Measurements from ENCODE around the gene FAM228B.

Gene FAM228B

DNA sequence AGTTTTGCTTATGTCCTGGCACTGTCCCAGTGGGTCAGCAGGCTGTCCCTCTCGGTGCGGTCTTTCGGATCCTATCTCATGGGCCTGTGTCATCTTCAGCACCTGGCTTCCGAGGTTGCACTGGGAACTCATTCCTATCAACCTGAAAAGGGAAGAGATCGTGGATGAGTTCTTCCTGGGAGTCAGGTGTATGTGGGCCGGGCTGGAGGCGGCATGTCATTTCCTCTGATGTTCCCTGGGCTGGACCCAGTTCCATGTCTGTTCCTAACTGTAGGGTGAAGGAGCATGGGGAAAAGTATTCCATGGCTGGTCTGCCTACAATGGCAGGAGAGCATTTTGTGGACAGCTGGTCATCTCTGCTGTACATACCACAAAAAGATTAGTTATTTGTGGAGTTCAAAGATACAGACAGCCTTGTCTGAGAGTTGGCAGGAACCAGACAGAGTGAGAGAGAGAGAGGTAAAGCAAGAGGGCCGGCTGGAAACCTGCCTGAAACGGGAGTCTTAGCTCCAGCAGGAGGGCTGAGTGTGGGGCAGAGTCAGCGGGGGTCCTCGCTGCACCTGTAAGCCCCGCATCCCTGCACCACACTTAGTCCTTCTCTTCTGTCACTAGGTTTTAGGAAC, 76.8 kb downstream of the FAM228B start:
- Mint-ChIP-seq H3K27ac (no peak overlapping the region), H3K4me1 (peaks cover 6% of the 10 kb centered on the region), H3K36me3 (peaks cover 53% of the 10 kb centered on the region), H3K4me3 (no peak overlapping the region), H3K9me3 (peaks cover 10% of the 10 kb centered on the region), H3K27me3 (no peaks in the 10 kb centered on the region)
- ATAC-seq: no peak

DNA sequence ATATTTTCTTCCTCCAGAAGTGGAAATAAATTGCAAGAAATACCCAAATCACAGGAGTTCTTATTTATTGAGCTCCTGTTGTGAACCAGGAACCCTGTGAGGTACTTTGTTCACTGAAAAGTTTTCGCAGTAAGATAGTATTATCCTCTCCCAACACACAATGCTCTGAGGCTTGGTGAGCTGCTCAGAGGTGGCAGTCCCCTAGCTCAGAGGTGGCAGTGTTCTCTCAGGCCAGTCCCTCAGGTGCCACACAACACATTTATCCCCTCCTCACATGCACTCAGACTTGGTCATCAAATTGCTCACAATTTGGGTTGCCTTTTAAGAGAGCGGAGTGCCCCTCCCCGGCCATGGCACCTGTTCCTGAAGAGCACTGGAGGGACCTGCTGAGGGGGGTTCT, 77.5 kb downstream of the FAM228B start:
- Mint-ChIP-seq H3K27me3 (no peaks in the 10 kb centered on the region), H3K4me1 (peaks cover 6% of the 10 kb centered on the region), H3K27ac (no peak overlapping the region), H3K4me3 (no peak overlapping the region), H3K9me3 (peaks cover 10% of the 10 kb centered on the region), H3K36me3 (peaks cover 60% of the 10 kb centered on the region)
- no peak for ATAC-seq

DNA sequence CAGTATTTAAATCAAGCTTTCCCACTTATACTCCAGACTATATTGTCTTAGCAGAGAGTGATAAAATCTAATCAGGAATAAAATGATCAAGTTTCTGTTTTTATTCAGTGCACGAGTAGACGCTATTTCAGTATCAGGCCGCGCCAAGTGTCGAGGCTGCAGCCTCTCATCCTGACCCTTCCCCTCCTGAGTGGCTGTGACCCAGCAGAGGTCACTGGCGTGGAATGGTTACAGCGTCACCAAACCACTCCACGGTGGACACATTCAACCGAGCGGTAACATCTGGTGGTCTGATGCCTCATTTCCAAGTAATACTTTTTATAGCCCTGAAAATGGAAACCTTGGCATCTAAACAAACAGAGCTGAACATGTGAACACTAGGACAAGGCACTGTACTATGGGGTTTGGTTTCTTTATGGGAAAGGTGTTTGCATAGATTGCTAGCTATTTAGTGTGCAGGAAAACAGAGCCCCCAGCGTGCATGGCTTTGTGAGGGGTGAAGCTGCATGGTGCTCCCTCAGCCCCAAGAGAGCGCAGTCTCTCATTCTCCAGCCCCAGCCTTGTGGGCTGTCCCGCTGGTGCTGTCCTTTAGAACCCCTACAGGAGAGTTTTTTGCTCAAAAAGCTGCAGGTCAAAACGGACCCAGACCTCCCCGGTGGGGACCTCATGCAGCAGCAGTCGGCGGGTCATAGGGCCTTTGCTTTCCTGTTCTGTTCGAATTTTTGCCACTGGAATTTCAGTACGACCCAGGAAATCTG, 79.9 kb downstream of the FAM228B start:
- Mint-ChIP-seq H3K36me3 (peaks cover 84% of the 10 kb centered on the region), H3K4me3 (no peak overlapping the region), H3K27ac (no peak overlapping the region), H3K4me1 (peaks cover 6% of the 10 kb centered on the region), H3K27me3 (no peaks in the 10 kb centered on the region), H3K9me3 (no peaks in the 10 kb centered on the region)
- ATAC-seq: no peak

DNA sequence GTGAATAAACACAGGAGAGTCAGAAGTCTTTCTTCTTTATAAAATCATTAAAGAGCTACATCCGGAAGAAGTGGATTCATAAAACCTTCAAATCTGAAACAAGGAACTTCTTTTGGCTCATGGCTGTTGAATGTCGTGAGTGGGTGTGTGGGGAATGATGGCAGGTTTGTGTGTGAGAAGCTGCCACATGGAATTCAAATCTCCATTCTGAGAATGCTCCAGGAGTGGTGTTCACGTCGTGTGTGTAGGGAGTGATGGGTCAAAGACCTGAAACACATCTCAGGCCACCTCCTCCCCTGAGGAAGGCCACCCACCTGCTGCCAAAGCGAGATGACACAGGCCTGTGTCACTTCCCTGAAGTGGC, 80.5 kb downstream of the FAM228B start:
- no peaks in the 10 kb centered on the region for H3K9me3 Mint-ChIP-seq
- H3K27ac Mint-ChIP-seq: no peak overlapping the region
- H3K4me1 Mint-ChIP-seq: peaks cover 6% of the 10 kb centered on the region
- H3K4me3 Mint-ChIP-seq: no peak overlapping the region
- no peaks in the 10 kb centered on the region for H3K27me3 Mint-ChIP-seq
- peaks cover 90% of the 10 kb centered on the region for H3K36me3 Mint-ChIP-seq
- no peak for ATAC-seq

DNA sequence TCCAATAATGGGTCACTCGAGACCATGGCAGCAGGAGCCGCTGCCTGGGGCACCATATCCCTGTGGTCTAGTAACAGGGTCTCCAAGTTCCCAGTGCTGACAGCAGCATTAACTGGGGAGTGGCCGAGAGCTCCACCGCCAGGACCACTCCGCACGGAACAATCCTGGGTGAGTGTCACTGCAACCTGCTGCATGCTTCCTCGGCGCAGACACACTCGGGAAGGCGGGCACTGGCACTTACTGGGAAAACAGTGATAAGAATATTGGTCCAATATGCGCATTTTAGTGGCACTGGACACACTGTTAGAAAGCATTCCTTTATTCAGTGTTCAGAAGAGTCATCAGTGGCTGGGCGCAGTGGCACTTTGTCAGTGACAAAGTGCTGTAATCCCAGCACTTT, 81.2 kb downstream of the FAM228B start:
- Mint-ChIP-seq H3K36me3 (peaks cover 97% of the 10 kb centered on the region), H3K4me3 (no peak overlapping the region), H3K27ac (no peak overlapping the region), H3K27me3 (no peaks in the 10 kb centered on the region), H3K4me1 (peaks cover 6% of the 10 kb centered on the region), H3K9me3 (no peaks in the 10 kb centered on the region)
- no peak for ATAC-seq

DNA sequence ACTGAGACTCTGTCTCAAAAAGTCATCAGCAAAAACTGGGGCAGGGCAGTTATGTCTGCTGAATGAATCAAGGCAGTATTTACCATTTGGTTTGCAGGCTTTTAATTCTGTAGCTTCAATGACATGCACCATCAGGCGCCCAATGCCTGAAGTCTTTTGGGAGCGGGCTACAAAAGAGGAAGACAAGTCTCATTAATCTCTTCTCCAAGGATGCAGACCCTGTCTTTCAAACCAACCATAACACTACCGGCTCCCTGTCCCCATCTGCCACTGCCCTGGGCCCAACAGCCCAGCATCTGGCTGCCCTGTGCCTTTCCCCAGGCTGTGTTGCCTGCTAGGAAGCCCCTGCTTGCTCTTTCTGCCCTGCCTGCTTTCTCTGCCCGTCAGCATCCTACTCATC, 81.9 kb downstream of the FAM228B start:
- H3K9me3 Mint-ChIP-seq: no peaks in the 10 kb centered on the region
- H3K4me1 Mint-ChIP-seq: peaks cover 2% of the 10 kb centered on the region
- H3K27me3 Mint-ChIP-seq: no peaks in the 10 kb centered on the region
- H3K27ac Mint-ChIP-seq: no peak overlapping the region
- H3K36me3 Mint-ChIP-seq: peaks cover 98% of the 10 kb centered on the region
- ATAC-seq: no peak
- H3K4me3 Mint-ChIP-seq: no peak overlapping the region

DNA sequence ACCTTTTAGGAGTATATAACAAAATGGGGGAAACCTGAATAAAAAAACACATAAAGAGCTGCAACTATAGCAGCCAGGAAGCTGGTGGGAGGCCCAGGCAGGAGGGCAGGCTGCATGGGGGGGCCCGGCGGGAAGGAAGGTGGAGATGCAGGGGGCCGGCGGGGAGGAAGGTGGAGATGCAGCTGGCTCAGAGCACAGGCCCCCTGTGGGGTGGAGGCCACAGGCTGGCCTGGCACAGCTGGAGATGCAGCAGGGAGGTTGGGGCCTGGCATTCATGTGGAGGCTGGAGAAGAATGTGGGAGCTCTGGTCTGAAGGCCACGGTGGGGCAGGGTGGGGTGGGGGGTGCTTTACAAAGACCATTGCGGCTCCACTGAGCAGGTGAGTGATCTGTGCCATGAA, 83.0 kb downstream of the FAM228B start:
- no peaks in the 10 kb centered on the region for H3K4me1 Mint-ChIP-seq
- ATAC-seq: no peak
- H3K4me3 Mint-ChIP-seq: no peak overlapping the region
- H3K27me3 Mint-ChIP-seq: no peaks in the 10 kb centered on the region
- peaks cover 95% of the 10 kb centered on the region for H3K36me3 Mint-ChIP-seq
- no peak overlapping the region for H3K27ac Mint-ChIP-seq
- H3K9me3 Mint-ChIP-seq: no peaks in the 10 kb centered on the region

DNA sequence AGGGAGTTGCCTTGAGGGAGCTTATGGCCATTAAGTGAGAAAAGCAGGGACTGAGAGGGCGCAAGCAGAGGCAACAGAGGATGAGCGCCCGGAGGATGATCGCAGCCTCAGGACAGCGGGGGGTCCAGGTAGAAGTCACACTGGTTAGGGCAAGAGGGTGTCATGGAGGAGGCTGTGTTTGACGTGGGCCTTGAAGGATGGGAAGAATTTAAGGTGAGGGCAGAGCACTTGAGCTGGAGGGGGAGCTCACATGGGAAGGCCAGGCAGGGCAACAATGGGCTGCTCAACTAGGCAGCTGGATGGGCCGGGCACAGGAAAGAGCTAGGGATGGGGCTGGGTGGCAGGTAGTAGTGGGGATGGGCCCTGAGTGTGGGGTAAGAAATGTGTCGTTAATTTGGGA, 83.4 kb downstream of the FAM228B start:
- H3K36me3 Mint-ChIP-seq: peaks cover 95% of the 10 kb centered on the region
- H3K4me1 Mint-ChIP-seq: no peaks in the 10 kb centered on the region
- no peak overlapping the region for H3K4me3 Mint-ChIP-seq

DNA sequence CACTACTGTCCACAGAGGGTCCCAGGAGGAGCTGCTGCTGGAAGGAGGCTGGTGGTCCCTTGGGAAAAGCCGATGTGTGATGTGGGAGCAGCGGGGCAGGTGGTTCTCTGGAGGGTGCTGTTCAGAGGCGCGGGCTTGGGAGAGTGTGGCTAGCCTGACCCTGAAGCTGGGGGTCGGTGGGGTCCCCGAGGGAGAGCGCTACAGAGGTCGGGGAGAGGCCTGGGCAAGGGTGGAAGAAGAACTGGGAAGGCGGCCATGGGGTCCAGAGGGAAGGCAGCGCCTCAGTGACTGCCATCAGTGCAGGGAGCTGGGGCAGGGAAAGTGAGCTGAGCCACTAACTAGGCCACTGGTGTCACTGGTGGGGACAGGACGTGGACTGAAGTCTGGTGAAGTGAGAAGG, 84.1 kb downstream of the FAM228B start:
- no peak for ATAC-seq
- Mint-ChIP-seq H3K27me3 (no peaks in the 10 kb centered on the region), H3K36me3 (peaks cover 95% of the 10 kb centered on the region), H3K9me3 (no peaks in the 10 kb centered on the region), H3K27ac (no peak overlapping the region), H3K4me3 (no peak overlapping the region), H3K4me1 (no peaks in the 10 kb centered on the region)

More for the DNA sequence above, 83.4 kb downstream of the FAM228B start:
- no peaks in the 10 kb centered on the region for H3K9me3 Mint-ChIP-seq
- H3K27me3 Mint-ChIP-seq: no peaks in the 10 kb centered on the region
- ATAC-seq: no peak
- H3K27ac Mint-ChIP-seq: no peak overlapping the region

DNA sequence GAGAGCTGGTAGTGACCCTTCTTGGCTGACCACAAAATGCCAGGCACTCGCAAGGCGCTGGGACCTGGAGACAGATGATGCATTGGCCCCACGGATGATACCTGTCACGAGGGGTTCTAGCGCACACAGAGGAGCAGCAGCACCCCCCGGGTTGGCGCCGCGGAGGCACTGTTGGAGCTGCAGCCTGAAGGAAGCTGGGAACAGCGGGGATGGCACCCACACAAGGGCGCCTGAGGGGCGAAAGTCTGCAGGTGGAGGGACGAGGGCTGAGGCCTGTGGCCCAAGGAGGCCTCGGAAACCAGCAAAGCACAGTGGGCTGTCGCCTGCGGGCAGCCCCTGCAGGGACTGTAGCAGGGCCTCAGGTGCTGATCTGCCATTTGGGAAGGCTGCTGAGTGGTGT, 85.2 kb downstream of the FAM228B start:
- ATAC-seq: no peak
- Mint-ChIP-seq H3K4me3 (no peak overlapping the region), H3K9me3 (no peaks in the 10 kb centered on the region), H3K27me3 (no peaks in the 10 kb centered on the region), H3K4me1 (no peaks in the 10 kb centered on the region), H3K27ac (no peak overlapping the region), H3K36me3 (peaks cover 97% of the 10 kb centered on the region)

DNA sequence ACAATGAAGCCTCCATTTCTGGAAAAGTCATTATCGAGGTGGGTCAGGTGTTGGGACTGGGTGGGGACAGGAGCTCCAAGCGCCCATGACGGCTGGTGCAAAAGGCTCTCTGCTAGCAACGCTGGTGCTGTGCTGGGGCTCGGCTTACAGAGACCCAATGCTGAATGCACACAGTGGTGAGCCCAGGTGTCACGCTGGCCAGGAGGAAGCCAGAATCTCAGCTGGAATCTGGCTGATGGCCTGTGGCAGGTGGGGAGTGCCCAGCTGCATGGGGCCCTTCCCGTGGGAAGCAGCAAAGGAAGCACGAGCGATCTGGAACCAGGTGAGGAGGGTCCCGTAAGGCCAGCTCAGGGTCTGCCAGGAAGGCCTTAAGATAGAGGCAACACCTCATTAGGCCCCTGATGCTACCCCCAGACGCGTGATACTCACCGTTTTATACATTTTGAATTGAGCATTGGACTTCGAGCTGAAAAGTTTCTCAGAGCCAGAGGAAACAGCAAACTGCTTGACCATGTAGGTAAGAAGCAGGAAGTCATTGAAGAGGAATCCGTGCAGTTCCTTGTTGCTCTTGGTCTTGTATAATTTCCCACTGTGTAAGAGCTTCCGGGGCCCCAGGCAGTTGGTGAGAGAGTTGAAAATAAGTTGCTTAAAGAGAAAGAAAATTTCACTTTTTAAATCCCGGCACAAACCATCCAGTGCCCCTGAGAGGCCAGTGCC, 86.3 kb downstream of the FAM228B start:
- Mint-ChIP-seq H3K27me3 (no peaks in the 10 kb centered on the region), H3K27ac (no peak overlapping the region), H3K4me1 (no peaks in the 10 kb centered on the region), H3K9me3 (no peaks in the 10 kb centered on the region), H3K36me3 (peaks cover 90% of the 10 kb centered on the region), H3K4me3 (no peak overlapping the region)
- ATAC-seq: no peak

DNA sequence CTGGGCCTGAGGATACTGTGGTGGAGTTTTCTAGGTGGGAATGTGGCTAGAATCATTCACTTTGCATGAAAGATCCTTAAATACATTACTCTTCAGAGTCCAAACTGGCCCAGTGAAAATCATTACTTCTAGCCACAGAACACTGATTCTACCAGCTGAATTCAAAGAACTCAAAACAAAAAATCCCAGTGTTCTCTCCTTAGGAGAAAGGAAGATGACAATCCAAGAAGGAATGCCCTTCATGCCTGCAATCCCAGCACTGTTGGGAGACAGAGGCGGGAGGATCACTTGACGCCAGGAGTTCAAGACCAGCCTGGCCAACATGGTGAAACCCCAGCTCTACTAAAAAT, 86.8 kb downstream of the FAM228B start:
- no peak overlapping the region for H3K4me3 Mint-ChIP-seq
- H3K27me3 Mint-ChIP-seq: no peaks in the 10 kb centered on the region
- H3K4me1 Mint-ChIP-seq: peaks cover 4% of the 10 kb centered on the region
- no peak overlapping the region for H3K27ac Mint-ChIP-seq
- no peaks in the 10 kb centered on the region for H3K9me3 Mint-ChIP-seq
- peaks cover 85% of the 10 kb centered on the region for H3K36me3 Mint-ChIP-seq
- no peak for ATAC-seq

DNA sequence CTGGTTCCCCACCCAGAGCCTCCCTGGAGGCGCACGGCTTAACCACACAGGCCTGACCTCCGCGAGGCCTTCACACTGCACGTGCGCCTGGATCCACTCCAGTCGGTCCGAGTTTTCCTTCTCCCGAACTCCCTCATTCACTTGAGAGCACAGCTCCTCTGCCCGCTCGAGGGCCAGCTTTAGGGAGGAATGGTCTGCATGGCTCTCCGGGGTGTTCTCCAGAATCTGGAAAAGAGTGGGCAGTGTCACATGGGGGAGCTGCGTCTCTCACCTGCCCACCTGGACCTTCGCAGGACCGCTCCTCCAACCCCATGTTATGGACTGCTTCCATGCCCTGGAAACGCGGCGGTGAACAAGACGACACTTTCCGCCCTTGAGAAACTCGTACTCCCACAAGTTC, 87.5 kb downstream of the FAM228B start:
- H3K27ac Mint-ChIP-seq: no peak overlapping the region
- H3K9me3 Mint-ChIP-seq: no peaks in the 10 kb centered on the region
- ATAC-seq: no peak
- H3K4me1 Mint-ChIP-seq: peaks cover 6% of the 10 kb centered on the region
- H3K4me3 Mint-ChIP-seq: no peak overlapping the region
- H3K36me3 Mint-ChIP-seq: peaks cover 80% of the 10 kb centered on the region
- no peaks in the 10 kb centered on the region for H3K27me3 Mint-ChIP-seq

DNA sequence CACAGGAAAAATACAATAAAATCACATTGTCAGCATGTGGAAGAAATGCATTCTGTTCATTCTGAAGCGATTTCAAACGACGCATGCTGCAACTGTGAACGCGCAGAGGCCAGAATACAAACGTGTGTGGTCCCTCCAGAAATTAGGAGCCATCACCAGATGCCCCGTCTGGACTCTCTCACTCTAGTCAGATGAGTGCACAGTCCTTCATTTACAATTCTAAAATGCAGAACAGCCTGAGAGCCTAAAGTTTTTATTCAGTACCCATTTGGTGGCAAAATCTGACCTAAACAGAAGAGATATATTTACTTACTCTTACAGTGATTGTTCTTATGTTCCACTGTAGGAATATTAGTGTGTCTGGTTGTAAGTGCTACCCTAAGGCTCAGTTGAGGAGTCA, 88.1 kb downstream of the FAM228B start:
- no peak overlapping the region for H3K4me3 Mint-ChIP-seq
- peaks cover 80% of the 10 kb centered on the region for H3K36me3 Mint-ChIP-seq
- no peak overlapping the region for H3K27ac Mint-ChIP-seq
- H3K27me3 Mint-ChIP-seq: no peaks in the 10 kb centered on the region
- H3K4me1 Mint-ChIP-seq: peaks cover 6% of the 10 kb centered on the region
- H3K9me3 Mint-ChIP-seq: no peaks in the 10 kb centered on the region
- no peak for ATAC-seq

DNA sequence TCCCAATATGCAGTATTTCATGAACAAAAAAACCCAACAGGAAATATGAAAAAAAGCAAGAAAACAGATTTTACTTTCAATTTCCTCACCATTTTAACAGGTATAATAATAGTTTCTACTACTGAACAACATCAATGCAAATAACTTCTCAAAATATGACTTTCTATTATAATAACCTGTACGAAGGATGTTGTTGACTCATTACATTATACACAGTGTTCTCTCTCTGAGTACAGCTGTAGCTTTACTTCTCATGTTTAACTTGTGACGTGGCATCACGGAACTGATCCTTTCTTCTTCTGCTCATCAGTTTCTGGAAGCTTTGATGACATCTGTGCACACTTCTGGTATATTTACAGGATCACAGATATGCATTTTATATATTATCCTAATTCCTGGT, 91.6 kb downstream of the FAM228B start:
- peaks cover 73% of the 10 kb centered on the region for H3K36me3 Mint-ChIP-seq
- H3K27me3 Mint-ChIP-seq: no peaks in the 10 kb centered on the region
- ATAC-seq: peak; percentile 76
- peak overlapping the region; percentile 33 for H3K27ac Mint-ChIP-seq
- no peak overlapping the region for H3K4me3 Mint-ChIP-seq
- H3K4me1 Mint-ChIP-seq: peaks cover 6% of the 10 kb centered on the region
- no peaks in the 10 kb centered on the region for H3K9me3 Mint-ChIP-seq
